ENCODE measurements around the gene YWHAH. TPM values are rescaled to one million over a fixed set of nuclear protein-coding genes. Genes with fewer than 3 reads are reported as not detected.

The YWHAH gene
- total RNA-seq, 1 donor from 2014 or later = 57.8 TPM

DNA sequence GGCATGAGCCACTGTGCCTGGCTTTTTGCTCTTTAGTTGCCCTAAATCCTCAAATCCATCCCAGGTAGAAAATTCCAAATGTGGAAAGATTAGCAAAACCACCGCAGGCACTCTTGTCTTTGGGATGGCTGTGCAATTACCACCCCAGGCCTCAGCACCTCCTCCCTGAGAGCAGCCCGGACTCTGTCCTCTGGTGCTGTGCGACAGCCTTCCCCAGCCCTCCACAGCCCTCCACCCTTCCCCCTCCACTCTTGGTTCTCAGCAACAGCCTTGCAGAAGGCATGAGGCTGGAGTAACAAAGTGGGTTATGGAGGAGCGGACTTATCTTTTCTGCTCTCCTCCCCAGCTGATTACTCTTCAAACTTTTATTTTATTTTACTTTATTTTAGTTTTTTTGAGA lies 44.7 kb upstream of the YWHAH start:
- no peaks in the 10 kb centered on the region for H3K9me3 Mint-ChIP-seq
- H3K27me3 Mint-ChIP-seq (ENCODE audit: low read depth) = no peaks in the 10 kb centered on the region

DNA sequence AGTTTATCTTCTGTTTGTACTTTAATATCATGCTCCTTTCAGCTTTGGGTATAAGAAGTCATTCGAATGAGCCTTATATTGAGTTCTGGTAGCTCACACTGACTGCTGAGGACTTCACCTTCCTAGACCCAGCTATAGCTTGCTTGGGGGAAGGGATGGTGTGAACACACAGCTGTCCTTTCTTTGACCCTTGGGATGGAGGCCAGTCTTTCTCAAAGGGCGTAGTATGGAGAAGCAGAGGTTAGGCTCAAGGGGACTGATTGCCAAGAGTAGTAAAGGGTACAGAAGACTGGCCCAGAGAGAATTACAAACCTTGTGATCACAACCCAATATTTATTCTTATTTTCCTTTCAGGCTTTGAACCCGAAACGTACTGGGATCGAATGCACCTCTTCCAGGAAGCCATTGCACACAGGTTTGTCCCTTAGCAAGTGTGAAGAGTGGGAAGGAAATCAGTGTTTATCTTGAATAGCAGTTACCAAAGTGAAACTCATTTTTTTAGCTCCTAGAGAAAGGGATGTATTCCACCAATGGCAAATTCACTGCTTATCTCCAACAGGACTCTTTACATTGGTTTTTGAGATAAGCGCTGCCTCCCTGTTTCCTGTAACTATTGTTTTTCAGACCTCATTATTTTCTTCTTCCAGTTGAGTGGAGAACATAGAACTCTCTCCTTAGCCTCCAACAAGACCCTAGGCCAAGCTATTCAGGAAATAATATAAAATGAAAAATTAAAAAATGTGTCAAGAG lies 42.8 kb upstream of the YWHAH start:
- TF ChIP-seq, protein P1, sequence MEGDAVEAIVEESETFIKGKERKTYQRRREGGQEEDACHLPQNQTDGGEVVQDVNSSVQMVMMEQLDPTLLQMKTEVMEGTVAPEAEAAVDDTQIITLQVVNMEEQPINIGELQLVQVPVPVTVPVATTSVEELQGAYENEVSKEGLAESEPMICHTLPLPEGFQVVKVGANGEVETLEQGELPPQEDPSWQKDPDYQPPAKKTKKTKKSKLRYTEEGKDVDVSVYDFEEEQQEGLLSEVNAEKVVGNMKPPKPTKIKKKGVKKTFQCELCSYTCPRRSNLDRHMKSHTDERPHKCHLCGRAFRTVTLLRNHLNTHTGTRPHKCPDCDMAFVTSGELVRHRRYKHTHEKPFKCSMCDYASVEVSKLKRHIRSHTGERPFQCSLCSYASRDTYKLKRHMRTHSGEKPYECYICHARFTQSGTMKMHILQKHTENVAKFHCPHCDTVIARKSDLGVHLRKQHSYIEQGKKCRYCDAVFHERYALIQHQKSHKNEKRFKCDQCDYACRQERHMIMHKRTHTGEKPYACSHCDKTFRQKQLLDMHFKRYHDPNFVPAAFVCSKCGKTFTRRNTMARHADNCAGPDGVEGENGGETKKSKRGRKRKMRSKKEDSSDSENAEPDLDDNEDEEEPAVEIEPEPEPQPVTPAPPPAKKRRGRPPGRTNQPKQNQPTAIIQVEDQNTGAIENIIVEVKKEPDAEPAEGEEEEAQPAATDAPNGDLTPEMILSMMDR (IDR thresholded peaks at IDR 0.05; ENCODE audit: unreplicated experiment) = no peak
- Mint-ChIP-seq H3K4me3 (no peak overlapping the region), H3K36me3 (peaks cover 14% of the 10 kb centered on the region), H3K27ac (no peak overlapping the region), H3K4me1 (peaks cover 31% of the 10 kb centered on the region), H3K9me3 (no peaks in the 10 kb centered on the region), H3K27me3 (ENCODE audit: low read depth) (no peaks in the 10 kb centered on the region)
- no peak for DNase-seq (ENCODE audit: low spot score in 2 of 2, unreplicated experiment in 2 of 2)

More for the DNA sequence above, 44.7 kb upstream of the YWHAH start:
- Mint-ChIP-seq H3K27ac (no peak overlapping the region), H3K36me3 (peaks cover 13% of the 10 kb centered on the region), H3K4me3 (no peak overlapping the region), H3K4me1 (peaks cover 44% of the 10 kb centered on the region)
- no peak for DNase-seq (ENCODE audit: low spot score in 2 of 2, unreplicated experiment in 2 of 2)
- TF ChIP-seq, protein P1 (IDR thresholded peaks at IDR 0.05; ENCODE audit: unreplicated experiment) = no peak

DNA sequence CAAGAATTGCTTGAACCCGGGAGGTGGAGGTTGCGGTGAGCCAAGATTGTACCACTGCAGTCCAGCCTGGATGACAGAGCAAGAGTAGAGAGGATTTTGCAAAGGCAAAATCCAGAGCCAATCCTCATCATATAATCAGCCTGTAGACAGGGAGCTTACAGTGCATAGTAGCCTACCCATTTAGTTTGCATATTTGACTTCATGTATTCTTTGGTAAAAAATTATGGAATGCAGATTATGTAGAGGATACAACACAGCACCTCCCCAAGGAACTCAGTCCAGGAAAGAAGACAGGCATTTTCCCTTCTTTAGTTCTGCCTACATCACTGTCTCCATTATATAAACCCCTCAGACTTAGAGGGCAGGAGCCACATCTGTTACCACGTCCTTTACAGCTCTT lies 39.7 kb upstream of the YWHAH start:
- Mint-ChIP-seq H3K36me3 (peaks cover 21% of the 10 kb centered on the region), H3K4me3 (no peak overlapping the region), H3K27me3 (ENCODE audit: low read depth) (no peaks in the 10 kb centered on the region), H3K9me3 (no peaks in the 10 kb centered on the region), H3K4me1 (peaks cover 3% of the 10 kb centered on the region), H3K27ac (no peak overlapping the region)
- no peak for DNase-seq (ENCODE audit: low spot score in 2 of 2, unreplicated experiment in 2 of 2)
- TF ChIP-seq, protein P1 (IDR thresholded peaks at IDR 0.05; ENCODE audit: unreplicated experiment) = no peak

DNA sequence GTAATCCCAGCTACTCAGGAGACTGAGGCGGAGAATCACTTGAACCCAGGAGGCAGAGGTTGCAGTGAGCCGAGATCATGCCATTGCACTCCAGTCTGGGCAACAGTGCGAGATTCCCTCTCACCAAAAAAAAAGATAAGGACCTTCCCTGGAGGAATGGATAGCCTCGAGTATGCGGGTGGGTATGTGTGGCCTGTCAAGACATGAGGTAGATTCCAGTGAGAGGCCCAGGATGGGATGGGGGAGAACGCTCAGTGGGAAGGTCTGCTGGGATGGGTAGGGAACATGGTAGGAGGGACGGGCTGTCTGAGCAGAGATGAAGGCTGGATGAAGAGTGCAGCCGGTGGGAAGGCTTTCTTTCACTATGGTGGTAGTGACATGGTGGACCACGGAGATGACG lies 39.0 kb upstream of the YWHAH start:
- Mint-ChIP-seq H3K27ac (no peak overlapping the region), H3K9me3 (no peaks in the 10 kb centered on the region), H3K36me3 (peaks cover 21% of the 10 kb centered on the region), H3K27me3 (ENCODE audit: low read depth) (no peaks in the 10 kb centered on the region), H3K4me1 (peaks cover 3% of the 10 kb centered on the region), H3K4me3 (no peak overlapping the region)
- no peak for DNase-seq (ENCODE audit: low spot score in 2 of 2, unreplicated experiment in 2 of 2)
- TF ChIP-seq, protein P1 (IDR thresholded peaks at IDR 0.05; ENCODE audit: unreplicated experiment) = no peak

DNA sequence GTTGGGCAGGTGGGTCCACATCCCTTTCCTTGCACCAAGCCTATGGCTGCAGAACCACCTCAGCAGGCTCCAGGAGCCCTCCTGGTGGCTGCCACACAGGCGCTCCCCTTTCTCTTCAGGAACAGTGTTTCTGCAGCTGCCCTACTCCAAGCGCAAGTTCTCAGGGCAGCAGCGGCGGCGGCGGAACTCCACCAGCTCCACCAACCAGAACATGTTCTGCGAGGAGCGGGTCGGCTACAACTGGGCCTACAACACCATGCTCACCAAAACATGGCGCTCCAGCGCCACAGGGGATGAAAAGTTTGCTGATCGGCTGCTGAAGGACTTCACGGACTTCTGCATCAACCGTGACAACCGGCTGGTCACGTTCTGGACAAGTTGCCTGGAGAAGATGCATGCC lies 38.2 kb upstream of the YWHAH start:
- H3K36me3 Mint-ChIP-seq = peaks cover 21% of the 10 kb centered on the region

More for the DNA sequence above, 38.2 kb upstream of the YWHAH start:
- no peak for DNase-seq (ENCODE audit: low spot score in 2 of 2, unreplicated experiment in 2 of 2)
- Mint-ChIP-seq H3K9me3 (no peaks in the 10 kb centered on the region), H3K27ac (no peak overlapping the region), H3K27me3 (ENCODE audit: low read depth) (no peaks in the 10 kb centered on the region), H3K4me1 (peaks cover 3% of the 10 kb centered on the region), H3K4me3 (no peak overlapping the region)
- TF ChIP-seq, protein P1 (IDR thresholded peaks at IDR 0.05; ENCODE audit: unreplicated experiment) = no peak

Data from mesothelial cell of epicardium (in vitro differentiated cells).